Cerebellar cortex (tissue), 1 donor: ENCODE results near the gene SNRNP48.
A peak's percentile ranks its signal among the peaks of the same experiment; 100 is the strongest.

Experiments
- DNase-seq: peaks from one replicate; pipeline ENCODE4 v3.0.0-alpha.2; 2015; ENCODE audit warnings: low spot score

SNRNP48 gene

GRCh38 chr6:7559651-7560385 is 30.2 kb upstream of the SNRNP48 start:
- no peak for DNase-seq

GRCh38 chr6:7561153-7561964 is 28.6 kb upstream of the SNRNP48 start:
- DNase-seq: no peak

GRCh38 chr6:7562769-7563168 is 27.2 kb upstream of the SNRNP48 start:
- no peak for DNase-seq

GRCh38 chr6:7566107-7566506 is 23.9 kb upstream of the SNRNP48 start:
- DNase-seq: no peak

GRCh38 chr6:7566617-7567173 is 23.3 kb upstream of the SNRNP48 start:
- DNase-seq: no peak

- no peak for DNase-seq
These were observed 22.0 kb upstream of the SNRNP48 start for GRCh38 chr6:7568021-7568420.

GRCh38 chr6:7569082-7569481 is 20.9 kb upstream of the SNRNP48 start:
- DNase-seq: no peak

GRCh38 chr6:7572213-7572943 is 17.6 kb upstream of the SNRNP48 start:
- no peak for DNase-seq

- no peak for DNase-seq
These were observed 15.5 kb upstream of the SNRNP48 start for GRCh38 chr6:7574500-7574899.

- no peak for DNase-seq
These were observed 11.5 kb upstream of the SNRNP48 start for GRCh38 chr6:7578516-7578915.

GRCh38 chr6:7578931-7579330 is 11.1 kb upstream of the SNRNP48 start:
- no peak for DNase-seq

- no peak for DNase-seq
These were observed 10.1 kb upstream of the SNRNP48 start for GRCh38 chr6:7579851-7580250.

- DNase-seq: no peak
These were observed 9.5 kb upstream of the SNRNP48 start for GRCh38 chr6:7580537-7580926.

- DNase-seq: no peak
These were observed 8.9 kb upstream of the SNRNP48 start for GRCh38 chr6:7580927-7581618.

- no peak for DNase-seq
These were observed 4.6 kb upstream of the SNRNP48 start for GRCh38 chr6:7585287-7585930.

- DNase-seq: peak; percentile 40
These were observed 2.3 kb upstream of the SNRNP48 start for GRCh38 chr6:7587631-7588100.

- no peak for DNase-seq
These were observed 1.5 kb upstream of the SNRNP48 start for GRCh38 chr6:7588506-7588905.

- DNase-seq: peak; percentile 11
These were observed 777 bp upstream of the SNRNP48 start for GRCh38 chr6:7589221-7589620.

- peak; percentile 44 for DNase-seq
These were observed 912 bp downstream of the SNRNP48 start for GRCh38 chr6:7590918-7591302.

GRCh38 chr6:7591770-7592169 is 1.8 kb downstream of the SNRNP48 start:
- no peak for DNase-seq

GRCh38 chr6:7593229-7593628 is 3.2 kb downstream of the SNRNP48 start:
- no peak for DNase-seq
